Midbrain (tissue), 1 donor: ENCODE measurements around the gene HS3ST5.
A peak's percentile ranks its signal among the peaks of the same experiment; 100 is the strongest.
"Not testable (repeated sequence)": the region's sequence is repeated elsewhere in the genome, so short reads cannot be mapped to it uniquely, and the experiment has no call there.

Experiments
- DNase-seq: peaks from one replicate; lab custom pipeline; 2025; lab: John Stamatoyannopoulos, UW

HS3ST5 gene

DNA sequence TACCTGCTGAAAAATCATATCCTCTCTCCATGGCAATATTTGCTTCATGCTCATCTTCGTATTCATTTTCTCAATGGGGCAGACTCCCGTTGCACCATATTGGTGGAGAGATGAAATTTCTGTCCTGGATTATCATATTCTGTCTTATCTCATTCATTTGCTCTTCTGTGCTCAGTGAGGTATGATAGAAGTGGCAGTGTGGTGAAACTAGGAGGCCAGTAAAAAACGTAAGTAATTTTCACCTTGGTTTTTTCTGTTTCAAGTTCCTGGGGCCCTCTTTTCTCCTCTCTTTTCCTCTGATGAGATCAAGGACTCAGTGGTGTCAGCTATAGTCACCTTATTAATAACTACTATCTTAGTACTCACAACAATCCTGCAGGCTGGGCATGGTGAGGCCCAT, 189.4 kb downstream of the HS3ST5 start:
- no peak for DNase-seq

DNA sequence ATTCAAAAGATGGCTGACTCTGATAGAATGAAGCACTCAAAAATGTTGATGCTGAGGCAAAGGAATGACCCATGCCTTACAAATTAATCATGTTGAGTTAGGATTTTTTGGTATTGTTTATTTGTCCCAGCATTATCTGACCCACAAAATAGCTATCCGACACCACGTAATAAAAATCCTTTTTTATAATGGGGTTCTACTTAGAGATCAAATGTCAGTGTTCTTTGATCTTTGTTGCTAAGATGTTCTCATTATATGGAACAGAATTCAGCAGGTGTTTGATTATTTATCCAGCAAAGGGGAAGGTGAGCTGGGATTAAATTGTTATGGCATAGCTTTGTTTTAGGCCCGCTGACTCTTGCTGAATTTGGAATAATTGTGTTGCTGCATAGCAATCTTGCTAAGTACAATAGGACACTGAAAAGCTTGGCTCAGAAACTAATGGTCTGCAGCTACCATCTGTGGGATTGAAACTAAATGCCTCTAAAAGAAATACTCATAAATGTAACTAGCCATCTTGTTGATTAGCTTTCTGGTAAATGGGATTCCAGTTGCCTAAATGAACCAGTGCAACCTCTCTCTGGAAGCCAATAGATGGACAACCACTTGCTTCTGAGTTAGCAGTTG, 191.6 kb downstream of the HS3ST5 start:
- DNase-seq = no peak

DNA sequence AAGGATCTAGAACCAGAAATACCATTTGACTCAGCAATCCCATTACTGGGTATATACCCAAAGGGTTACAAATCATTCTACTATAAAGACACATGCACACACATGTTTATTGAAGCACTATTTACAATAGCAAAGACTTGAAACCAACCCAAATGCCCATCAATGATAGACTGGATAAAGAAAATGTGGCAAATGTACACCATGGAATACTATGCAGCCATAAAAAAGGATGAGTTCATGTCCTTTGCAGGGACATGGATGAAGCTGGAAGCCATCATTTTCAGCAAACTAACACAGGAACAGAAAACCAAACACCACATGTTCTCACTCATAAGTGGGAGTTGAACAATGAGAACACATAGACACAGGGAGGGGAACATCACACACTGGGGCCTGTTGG, 193.6 kb downstream of the HS3ST5 start:
- not testable (repeated sequence) for DNase-seq

DNA sequence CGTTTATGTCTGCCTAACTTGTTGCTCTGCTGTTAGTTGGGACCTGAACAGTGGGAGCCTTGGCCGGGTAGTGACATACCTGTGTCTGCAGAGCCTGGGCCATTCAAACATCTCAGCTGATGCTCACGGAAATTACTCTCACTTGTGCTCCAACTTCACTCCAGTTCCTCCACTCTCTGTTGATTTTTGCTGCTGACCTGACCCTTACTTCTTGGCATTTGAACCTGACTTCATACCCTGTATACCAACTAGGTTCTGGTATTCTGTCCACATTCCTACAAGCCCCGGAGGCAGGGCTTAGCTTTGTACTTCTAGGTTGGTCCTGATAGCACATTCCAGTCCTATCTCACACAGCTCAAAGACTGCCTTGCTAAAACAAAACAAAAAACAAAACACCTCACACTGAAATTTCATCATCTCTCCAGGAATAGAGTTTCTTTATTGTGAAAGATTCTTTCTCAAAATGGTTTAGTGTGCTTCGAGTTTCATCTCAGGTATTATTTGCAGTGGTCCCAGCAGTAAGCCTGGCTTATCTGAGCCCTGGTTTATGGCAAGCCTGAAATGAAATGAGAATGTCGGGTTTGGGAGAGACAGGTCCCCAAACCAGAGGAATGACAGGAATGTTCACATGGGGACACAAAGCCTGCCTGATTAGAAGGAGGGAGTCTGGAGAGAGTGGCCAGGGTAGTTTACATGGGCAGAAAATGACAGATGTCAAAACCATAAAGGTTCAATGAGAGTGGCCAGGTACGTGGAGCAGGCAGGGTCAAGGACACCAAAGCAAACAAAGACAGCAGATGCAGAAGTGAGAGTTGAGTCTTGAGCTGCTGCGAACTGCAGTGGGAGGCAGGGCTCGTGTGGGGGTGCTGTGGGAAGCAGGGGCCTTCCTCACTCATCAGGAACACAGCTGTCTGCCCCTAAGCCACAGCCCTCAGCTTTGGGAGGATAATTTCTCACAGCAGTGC, 197.7 kb downstream of the HS3ST5 start:
- DNase-seq = no peak

DNA sequence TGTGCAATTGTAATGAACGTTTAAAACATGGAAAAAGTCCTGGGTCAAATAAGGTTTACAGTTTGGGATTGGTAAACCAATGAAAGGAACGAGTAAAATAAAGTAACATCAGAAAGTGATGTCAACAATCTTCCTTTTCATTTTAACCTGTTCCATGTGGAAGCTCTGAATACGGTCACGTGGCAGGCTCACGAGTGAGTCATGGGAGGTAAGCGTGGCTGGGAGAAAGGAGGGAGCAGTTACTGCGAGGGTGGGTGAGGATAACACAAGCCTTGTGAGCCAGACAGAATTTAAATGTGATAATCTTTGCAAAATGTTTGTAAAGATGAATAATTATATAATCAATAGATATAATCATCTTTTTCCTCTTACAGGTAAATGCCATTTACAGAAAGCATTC, 200.6 kb downstream of the HS3ST5 start:
- no peak for DNase-seq

DNA sequence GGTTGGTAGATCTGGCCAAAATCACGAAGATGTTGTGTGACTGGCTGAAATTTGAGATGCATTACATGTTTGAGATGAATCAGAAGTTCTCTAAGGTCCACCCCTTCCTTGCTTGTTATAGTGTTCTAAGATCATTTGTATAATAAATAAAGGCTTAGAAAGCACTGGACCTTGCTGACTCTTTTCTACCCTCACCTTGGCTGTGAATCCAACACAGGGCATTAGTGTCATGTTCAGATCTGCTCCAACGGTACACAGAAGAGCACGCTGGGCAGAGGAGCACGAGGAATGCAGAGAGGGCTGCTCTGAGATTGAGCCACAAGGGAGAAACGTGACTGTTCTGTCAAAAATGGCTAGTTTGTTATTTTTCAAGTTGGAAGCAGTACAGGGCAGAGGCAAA, 202.4 kb downstream of the HS3ST5 start:
- no peak for DNase-seq

DNA sequence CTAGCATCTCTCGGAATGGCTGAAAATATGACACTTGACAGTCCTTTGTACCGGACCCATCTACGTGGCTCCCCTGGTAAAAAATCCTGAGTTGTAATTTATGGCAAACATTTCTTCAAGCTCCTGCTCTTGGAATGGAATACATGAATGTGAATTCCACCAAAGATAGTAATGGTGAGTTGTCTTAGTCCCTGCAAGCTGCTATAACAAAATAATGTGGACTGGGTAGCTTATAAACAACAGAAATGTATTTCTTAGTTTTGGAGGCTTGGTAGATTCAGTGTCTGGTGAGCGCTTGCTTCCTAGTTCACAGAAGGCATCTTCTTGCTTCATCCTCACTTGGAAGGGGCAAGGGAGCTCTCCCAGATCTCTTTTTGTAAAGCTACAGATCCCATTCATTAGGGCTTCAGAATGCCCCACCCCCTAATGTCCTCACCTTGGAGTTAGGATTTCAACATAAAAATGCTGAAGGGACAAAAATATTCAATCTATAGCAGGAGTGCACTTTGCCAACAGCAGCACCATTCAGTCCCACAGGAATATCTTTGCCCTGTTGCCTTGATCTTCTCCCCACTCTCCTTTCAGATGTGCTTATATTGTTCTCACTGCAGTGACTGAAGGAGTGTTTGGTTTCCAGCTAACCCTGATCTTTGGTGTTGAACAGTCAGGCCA, 204.1 kb downstream of the HS3ST5 start:
- DNase-seq = no peak

DNA sequence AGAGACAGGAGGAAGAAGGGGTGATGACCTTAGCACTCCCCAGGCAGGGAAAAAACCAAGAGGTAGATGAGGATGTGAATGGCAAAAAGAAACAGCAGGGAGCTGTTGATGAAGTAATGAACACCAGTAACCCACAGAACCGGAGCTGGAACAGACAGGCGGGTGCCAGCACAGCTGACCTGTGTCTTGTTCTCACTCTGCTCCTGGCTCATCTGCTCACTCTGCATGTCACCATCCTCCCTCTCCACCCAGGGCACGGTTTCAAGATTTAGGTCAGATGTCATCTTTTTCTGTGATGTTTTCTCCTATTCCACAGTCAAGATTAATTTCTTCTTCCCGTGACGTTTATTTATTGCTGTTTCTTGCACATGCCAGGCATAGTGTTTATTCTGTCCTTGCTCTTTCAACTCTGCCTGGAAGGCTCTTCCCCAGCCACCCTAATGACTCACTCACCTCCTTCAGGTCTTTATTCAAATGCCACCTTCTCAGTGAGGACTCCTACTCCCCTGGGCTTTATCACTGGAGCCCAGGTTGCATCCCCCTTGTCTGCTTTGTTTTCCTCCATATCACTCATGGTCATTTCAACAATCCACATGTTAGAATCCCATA, 207.4 kb downstream of the HS3ST5 start:
- no peak for DNase-seq

DNA sequence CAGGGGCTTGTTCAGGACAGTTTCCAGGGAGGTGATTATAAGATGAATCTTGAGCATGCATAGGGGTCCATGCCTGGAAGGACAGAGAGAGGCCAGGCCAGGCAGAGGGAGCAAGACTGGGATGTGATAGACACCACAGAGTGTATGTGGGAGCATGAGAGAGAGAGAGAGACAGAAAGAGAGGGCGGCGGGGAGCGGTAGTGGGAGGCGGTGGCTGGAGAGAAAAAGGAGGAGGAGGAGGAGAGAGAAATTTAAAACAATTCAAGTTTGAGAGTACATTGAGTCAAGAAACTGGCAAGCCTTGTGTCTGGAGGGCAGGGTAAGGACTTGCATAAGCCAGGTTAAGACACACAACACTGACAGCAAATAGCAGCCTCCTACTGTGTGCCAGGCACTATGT, 209.0 kb downstream of the HS3ST5 start:
- DNase-seq = no peak

DNA sequence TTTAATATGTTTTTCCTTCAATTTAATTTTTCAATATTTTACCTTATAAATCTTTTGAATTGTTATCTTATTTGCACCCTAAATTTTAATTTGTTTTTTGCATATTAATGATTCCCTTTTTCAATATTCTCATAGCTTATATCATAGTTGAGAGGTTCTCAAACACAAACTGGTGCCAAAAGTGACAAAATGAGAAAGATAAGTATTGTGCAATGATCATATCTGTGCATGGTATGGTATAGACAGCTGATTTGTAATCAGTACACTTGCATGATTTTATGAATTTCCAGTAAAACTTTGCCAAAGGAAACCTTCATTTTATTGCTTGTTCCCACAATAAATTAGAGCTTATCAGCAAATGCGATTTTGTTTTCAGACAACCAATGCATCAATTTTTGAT, 210.9 kb downstream of the HS3ST5 start:
- no peak for DNase-seq

DNA sequence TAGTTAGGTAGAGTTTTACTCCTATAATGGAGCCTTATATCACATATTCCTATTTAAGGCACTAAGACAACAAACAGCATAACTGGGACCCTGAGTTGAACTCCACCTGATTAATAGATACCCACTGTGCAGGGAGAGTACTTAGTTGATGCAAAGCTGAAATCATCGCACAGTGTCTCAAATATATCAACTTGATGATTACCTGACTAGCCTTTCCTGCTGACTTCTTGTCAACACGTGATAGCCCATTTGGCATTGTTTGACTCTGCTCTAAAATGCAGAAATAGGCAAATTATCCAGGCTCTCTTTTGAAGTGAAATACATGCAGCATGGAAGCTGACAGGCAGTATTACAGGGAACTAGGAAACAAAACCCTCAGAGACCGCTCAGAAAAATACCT, 217.2 kb downstream of the HS3ST5 start:
- DNase-seq = no peak

DNA sequence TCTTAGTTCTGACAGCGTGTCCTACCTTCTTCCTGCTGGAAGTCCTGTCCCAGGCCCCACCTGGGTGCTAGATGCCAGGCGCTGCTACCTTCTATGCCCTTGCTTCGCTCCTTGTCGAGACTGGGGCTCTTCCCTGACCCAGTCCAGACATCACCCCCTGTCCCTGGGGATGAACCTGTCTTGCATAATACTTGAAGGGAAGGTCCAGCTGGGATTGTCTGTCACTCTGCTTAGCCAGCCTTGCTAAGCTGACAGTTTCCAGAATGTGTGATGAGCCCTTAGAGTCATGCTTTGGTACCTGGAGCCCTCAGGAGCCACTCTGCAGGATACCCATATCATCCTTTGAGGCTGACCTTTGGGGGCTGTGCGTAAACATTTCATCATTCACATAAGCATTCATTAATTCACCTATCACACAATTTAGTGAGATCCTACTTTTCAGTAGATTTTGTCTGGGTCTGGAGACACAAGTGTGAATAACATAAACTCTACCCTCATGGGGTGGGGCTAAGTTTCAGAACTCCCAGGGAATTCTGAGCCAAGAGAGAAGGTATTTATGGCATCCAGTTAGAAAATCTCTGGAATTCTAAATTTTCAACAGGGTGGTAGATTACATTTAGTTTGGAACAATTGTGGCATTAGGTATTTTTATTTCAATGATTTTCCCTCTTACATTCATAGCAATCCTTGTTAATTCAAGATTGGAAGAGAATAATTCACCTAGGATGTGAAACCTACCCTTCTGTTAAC, 220.7 kb downstream of the HS3ST5 start:
- DNase-seq = no peak

DNA sequence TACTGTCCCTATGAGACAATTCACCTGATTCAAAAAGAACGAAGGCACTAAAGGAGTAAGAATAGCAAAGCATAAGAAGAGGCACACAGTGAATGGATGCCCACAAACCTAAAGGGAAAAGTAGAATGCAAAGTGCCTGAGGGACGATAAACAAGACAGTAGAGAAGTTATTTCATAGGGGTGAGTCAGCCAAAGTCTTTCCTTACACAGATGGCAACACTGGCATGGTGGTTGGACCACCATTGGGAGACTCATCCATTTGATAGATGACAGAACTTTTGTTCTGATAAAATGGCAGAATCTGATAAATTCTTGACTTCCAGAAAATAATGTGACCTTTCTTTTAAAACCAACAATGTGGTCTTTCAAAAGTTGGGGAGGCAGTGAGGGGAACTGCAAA, 223.8 kb downstream of the HS3ST5 start:
- no peak for DNase-seq

DNA sequence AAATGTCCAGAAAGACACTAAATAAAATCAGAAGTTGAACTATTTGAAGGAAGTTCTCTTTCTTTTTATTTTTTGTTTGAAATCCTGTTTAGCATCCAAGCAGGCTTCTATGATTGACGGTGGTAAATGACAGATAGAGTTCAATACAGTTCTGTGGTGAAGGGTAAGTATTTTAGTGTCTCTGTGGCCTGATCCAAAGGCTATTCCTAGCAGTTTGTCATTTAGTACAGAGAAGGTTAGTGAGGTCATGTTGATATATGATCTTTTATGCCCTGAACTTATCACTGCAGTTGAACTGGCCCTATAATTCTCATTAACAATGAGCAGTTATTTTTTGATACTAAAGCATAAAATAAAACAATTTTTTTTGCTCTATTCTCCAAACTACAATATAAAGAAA, 227.2 kb downstream of the HS3ST5 start:
- no peak for DNase-seq

DNA sequence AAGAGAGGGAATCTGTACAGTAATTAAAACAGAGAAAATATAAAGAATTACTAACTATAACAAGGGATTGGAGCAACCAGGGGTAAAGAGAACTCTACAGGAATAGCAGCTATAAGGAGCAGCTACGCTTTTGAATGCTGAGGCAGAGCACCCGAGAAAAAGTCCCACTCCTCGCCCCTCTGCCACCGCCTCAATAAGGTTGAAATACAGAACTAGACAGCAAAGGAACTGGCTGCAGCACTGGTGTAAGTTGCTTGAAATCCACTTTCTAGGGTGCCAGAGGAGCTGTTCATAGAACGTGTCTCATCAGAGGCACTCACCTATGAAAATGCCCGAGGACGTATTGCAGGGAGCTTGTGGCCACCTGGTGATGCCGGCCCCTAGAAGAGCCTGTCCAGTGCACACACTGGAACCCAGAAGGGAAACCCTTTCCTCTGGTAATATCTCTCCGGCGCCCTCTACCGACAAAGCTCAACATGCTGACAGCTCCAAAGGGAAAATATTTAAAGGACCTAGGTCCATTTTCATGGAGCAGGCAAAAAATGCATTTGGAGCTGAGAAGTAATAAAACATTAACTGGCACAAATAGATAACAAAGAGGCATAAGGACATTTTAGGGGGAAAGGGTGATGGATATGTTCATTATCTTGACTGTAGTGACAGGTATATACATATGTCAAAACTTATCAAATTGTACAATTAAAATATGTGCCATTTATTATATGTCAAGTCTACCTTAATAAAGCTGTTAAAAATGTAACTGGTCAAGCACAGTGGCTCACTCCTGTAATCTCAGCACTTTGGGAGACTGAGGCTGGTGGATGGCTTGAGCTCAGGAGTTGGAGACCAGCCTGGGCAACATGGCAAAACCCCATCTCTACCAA, 234.5 kb downstream of the HS3ST5 start:
- DNase-seq = peak; percentile 83

DNA sequence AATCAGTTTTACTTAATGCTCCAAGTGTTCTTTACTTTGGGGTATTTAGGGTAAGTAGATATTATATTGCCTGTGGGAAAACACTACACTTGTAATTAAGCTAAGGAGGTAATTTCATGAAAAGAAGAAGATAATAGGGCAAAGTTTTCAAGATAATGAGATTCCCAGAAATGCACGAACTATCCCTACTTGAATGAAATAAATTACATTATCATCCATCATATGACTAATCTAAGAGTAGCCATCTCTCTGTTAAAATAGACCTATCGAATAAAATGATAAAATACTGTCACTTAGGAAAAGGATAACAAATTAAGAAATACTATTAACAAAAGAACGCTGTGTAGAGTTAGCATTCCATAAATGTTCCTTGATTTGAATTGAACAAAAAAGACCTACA, 236.8 kb downstream of the HS3ST5 start:
- no peak for DNase-seq

DNA sequence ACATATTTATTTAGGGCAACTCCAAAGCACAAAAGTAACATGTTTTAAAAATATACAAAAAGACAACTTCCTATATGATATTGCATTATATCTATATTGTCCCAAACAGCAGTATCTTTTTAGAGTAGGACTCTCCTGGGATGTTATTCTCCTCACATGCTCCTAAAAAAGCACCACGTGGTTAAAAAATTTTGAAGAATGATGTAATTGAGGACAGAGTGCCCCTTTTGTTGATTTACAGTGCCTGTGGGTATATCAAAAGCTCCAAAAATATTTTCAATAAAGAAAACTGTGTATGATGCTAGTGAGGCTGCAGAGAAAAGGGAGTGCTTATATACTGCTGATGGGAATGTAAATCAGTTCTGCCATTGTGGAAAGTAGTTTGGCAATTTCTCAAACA, 241.6 kb downstream of the HS3ST5 start:
- no peak for DNase-seq

DNA sequence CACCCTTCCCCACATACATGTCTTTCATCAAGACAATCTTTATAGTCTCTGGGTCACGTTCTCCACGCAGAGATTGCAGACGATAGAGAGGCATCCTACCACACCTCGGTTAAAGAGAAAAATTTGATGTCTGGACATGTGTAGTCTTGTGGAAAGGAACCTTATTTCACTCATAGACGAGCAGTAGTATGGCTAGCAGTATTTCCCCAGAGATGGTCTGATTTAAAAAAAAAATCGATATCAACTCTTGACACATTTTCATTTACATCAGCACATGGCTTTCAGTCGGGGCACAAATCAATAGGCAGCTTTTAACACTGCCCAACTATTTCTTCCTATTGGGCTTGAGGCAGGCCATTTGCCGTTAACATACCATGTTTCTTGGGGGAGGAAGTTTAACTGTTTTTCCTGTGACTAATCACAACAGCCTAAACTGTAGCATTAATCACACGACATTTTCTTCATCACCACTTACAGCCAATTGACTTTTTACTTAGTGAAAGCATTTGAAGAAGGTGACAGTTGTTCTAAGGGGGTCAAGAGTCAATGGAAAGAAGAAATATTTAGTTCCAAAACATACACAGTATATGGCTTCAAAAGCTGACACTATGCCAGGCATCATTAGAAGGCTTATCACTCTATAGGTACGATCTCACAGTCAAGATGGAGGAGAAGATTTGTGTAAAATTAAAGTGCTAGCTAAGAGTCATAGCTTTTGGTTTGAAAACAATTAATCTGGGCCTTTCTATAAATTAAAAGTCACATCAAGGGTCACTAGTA, 242.4 kb downstream of the HS3ST5 start:
- no peak for DNase-seq

DNA sequence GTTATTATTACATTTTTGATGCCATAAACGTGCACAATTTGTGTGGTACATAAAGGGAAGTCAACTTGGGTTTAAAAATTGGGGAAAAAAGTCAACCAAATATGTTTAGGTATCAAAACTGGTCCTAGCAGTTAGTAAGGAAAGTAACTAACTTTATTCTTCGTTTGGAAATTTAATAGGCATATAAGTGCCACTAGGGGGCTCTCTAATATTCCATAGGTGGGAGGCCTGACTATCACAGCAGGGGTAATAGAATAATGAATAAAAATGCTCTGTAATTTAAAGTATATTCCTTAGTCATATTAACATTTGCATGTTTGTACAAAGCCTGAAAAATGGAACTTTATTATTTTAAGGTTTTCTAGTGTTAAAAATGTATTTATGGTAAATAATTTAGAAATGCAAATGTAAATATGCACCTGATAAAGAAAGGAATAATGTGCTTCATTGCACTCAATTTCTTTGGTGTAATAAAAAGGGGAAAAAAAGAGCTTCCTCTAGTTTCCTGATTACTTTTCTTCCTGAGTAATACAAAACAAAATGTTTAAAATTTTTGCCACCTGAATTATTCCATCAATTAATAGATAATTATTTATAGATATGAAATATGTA, 246.2 kb downstream of the HS3ST5 start:
- DNase-seq = peak; percentile 61

DNA sequence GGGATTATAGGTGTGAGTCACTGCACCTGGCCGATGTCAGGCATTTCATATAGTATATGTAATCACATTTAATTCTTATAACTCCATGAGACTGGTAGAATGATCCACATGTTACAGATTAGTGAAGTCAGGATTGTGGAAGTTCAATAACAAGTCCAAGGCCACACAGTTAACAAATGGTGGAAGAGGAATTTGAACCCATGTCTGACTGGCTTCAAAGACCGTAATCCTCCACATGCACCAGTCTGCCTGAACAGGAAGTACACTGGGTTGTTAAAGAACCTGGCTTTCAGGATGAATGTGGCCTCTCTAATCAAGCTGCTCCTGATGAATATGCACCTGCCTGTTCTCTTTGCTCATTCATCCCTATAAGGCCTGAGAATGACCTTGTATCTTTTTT, 249.9 kb downstream of the HS3ST5 start:
- no peak for DNase-seq
